ENCODE measurements around the gene ANAPC13. TPM values are rescaled to one million over a fixed set of nuclear protein-coding genes. Genes with fewer than 3 reads are reported as not detected.

Gene ANAPC13
- polyA plus RNA-seq, 1 donor (not counting 4 experiments of a cell fraction or from before 2014, with no cell fraction given) = 63.4 TPM

GRCh38 chr3:134468519-134468918, 17.3 kb downstream of the ANAPC13 start:
- no peak overlapping the region for H3K4me3 ChIP-seq (ENCODE audit: control insufficient read depth in 2 of 3, extremely low read depth in 1 of 3, insufficient read depth in 2 of 3, low read depth in 1 of 3, low read length in 3 of 3)
- H2AFZ ChIP-seq (ENCODE audit: control insufficient read depth, low read length) = no peak overlapping the region
- no peaks in the 10 kb centered on the region for H3K9me1 ChIP-seq (ENCODE audit: control insufficient read depth, extremely low read depth, insufficient read depth, low read length)
- no peak overlapping the region for H3K9ac ChIP-seq (ENCODE audit: control insufficient read depth, extremely low read depth, insufficient read depth, low read length)
- no peaks in the 10 kb centered on the region for H3K79me2 ChIP-seq (ENCODE audit: control insufficient read depth, insufficient read depth, low read length)
- FAIRE-seq (no peak), DNase-seq (ENCODE audit: low read depth, low spot score) (no peak)
- H3K4me1 ChIP-seq (ENCODE audit: control insufficient read depth, extremely low read depth, insufficient read depth, low read length) = peaks cover 17% of the 10 kb centered on the region
- no peaks in the 10 kb centered on the region for H3K36me3 ChIP-seq (ENCODE audit: control insufficient read depth in 2 of 2, extremely low read depth in 1 of 2, insufficient read depth in 2 of 2, low read length in 2 of 2)
- no peak for TF ChIP-seq EZH2 (IDR thresholded peaks at IDR 0.05; ENCODE audit: low read length)
- TF ChIP-seq, protein P1, sequence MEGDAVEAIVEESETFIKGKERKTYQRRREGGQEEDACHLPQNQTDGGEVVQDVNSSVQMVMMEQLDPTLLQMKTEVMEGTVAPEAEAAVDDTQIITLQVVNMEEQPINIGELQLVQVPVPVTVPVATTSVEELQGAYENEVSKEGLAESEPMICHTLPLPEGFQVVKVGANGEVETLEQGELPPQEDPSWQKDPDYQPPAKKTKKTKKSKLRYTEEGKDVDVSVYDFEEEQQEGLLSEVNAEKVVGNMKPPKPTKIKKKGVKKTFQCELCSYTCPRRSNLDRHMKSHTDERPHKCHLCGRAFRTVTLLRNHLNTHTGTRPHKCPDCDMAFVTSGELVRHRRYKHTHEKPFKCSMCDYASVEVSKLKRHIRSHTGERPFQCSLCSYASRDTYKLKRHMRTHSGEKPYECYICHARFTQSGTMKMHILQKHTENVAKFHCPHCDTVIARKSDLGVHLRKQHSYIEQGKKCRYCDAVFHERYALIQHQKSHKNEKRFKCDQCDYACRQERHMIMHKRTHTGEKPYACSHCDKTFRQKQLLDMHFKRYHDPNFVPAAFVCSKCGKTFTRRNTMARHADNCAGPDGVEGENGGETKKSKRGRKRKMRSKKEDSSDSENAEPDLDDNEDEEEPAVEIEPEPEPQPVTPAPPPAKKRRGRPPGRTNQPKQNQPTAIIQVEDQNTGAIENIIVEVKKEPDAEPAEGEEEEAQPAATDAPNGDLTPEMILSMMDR (optimal IDR thresholded peaks at IDR 0.05 in 1 of 3, IDR thresholded peaks at IDR 0.05 in 1 of 3, conservative IDR thresholded peaks at IDR 0.05 in 1 of 3; ENCODE audit: extremely low read depth in 1 of 3, insufficient read depth in 2 of 3, low read length in 3 of 3) = no peak
- no peaks in the 10 kb centered on the region for H4K20me1 ChIP-seq (ENCODE audit: control insufficient read depth, extremely low read depth, insufficient read depth, low read length)
- H3K9me3 ChIP-seq (ENCODE audit: control insufficient read depth, low read depth, low read length) = no peaks in the 10 kb centered on the region
- H3K4me2 ChIP-seq (ENCODE audit: control insufficient read depth, extremely low read depth, insufficient read depth, low read depth, low read length) = no peak overlapping the region
- no peaks in the 10 kb centered on the region for H3K27me3 ChIP-seq (ENCODE audit: control insufficient read depth, extremely low read depth, insufficient read depth, low read length)
- no peak overlapping the region for H3K27ac ChIP-seq (ENCODE audit: control insufficient read depth, insufficient read depth, low read length)
- dilution Hi-C loops (cut with MboI; ENCODE audit: extremely low pct_ligation_motif_present, low sequenced_read_pairs) = no loop called here

DNA sequence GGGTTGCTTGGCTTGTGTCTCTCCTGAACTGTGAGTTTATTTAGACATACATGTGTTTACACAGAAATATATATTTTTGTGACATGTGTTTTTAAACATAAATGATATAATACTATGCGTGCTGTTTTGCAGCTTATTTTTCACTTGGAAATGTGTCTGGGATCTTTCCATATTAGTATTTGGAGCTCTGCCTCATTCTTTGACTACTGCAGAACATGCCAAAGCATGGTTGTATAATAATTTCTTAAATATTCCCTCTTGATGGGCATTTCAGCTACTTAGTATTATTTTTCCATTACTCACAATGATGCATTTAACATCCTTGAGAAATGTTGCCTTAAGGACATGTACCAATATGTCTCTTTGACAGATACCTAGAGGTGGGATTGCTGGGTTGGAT, 19.5 kb downstream of the ANAPC13 start:
- FAIRE-seq (no peak), DNase-seq (ENCODE audit: low read depth, low spot score) (no peak)
- no peaks in the 10 kb centered on the region for H3K36me3 ChIP-seq (ENCODE audit: control insufficient read depth in 2 of 2, extremely low read depth in 1 of 2, insufficient read depth in 2 of 2, low read length in 2 of 2)
- H3K9me3 ChIP-seq (ENCODE audit: control insufficient read depth, low read depth, low read length) = no peaks in the 10 kb centered on the region
- peaks cover 5% of the 10 kb centered on the region for H3K4me1 ChIP-seq (ENCODE audit: control insufficient read depth, extremely low read depth, insufficient read depth, low read length)
- dilution Hi-C loops (cut with MboI; ENCODE audit: extremely low pct_ligation_motif_present, low sequenced_read_pairs) = no loop called here
- no peaks in the 10 kb centered on the region for H3K79me2 ChIP-seq (ENCODE audit: control insufficient read depth, insufficient read depth, low read length)
- H3K4me3 ChIP-seq (ENCODE audit: control insufficient read depth in 2 of 3, extremely low read depth in 1 of 3, insufficient read depth in 2 of 3, low read depth in 1 of 3, low read length in 3 of 3) = no peak overlapping the region
- no peak overlapping the region for H2AFZ ChIP-seq (ENCODE audit: control insufficient read depth, low read length)
- H3K9ac ChIP-seq (ENCODE audit: control insufficient read depth, extremely low read depth, insufficient read depth, low read length) = no peak overlapping the region
- no peaks in the 10 kb centered on the region for H3K9me1 ChIP-seq (ENCODE audit: control insufficient read depth, extremely low read depth, insufficient read depth, low read length)
- H3K4me2 ChIP-seq (ENCODE audit: control insufficient read depth, extremely low read depth, insufficient read depth, low read depth, low read length) = no peak overlapping the region
- H3K27me3 ChIP-seq (ENCODE audit: control insufficient read depth, extremely low read depth, insufficient read depth, low read length) = no peaks in the 10 kb centered on the region
- TF ChIP-seq EZH2 (IDR thresholded peaks at IDR 0.05; ENCODE audit: low read length) = no peak
- TF ChIP-seq, protein P1 (optimal IDR thresholded peaks at IDR 0.05 in 1 of 3, IDR thresholded peaks at IDR 0.05 in 1 of 3, conservative IDR thresholded peaks at IDR 0.05 in 1 of 3; ENCODE audit: extremely low read depth in 1 of 3, insufficient read depth in 2 of 3, low read length in 3 of 3) = no peak
- H4K20me1 ChIP-seq (ENCODE audit: control insufficient read depth, extremely low read depth, insufficient read depth, low read length) = no peaks in the 10 kb centered on the region
- H3K27ac ChIP-seq (ENCODE audit: control insufficient read depth, insufficient read depth, low read length) = no peak overlapping the region
